Muscle layer of colon (tissue), 2 donors: ENCODE measurements around the gene ARHGEF19.

ENCODE experiments used
- H3K27ac ChIP-seq: one replicate; pipeline ENCODE4 v1.7.0; 2013; ENCODE audit warnings: low read depth, mild to moderate bottlenecking, low read length, moderate library complexity
- H3K27me3 ChIP-seq, 2 donors: one replicate each; pipeline ENCODE4 v1.7.0; 2013; ENCODE audit warnings: low read length in 2 of 2, mild to moderate bottlenecking in 2 of 2; ENCODE audit not compliant: insufficient read depth in 2 of 2, control insufficient read depth in 1 of 2
- H3K36me3 ChIP-seq: one replicate; pipeline ENCODE4 v1.7.0; 2013; ENCODE audit warnings: mild to moderate bottlenecking, low read length; ENCODE audit not compliant: insufficient read depth
- H3K4me1 ChIP-seq: one replicate; pipeline ENCODE4 v1.7.0; 2013; ENCODE audit warnings: mild to moderate bottlenecking, low read length; ENCODE audit not compliant: insufficient read depth
- H3K4me3 ChIP-seq, 2 donors: one replicate each; pipeline ENCODE4 v1.7.0; 2013; ENCODE audit warnings: low read length in 2 of 2, low read depth in 1 of 2, mild to moderate bottlenecking in 1 of 2, moderate library complexity in 1 of 2
- H3K9ac ChIP-seq: one replicate; pipeline ENCODE4 v1.7.0; 2013; ENCODE audit warnings: low read length
- H3K9me3 ChIP-seq: one replicate; pipeline ENCODE4 v1.7.0; 2013; ENCODE audit warnings: mild to moderate bottlenecking, low read length
- donor health status: abdominal sarcoma.
- donor health status: Adenocarcinoma of cecum.

ARHGEF19 gene

GRCh38 chr1:16148329-16149092 lies 63.9 kb downstream of the ARHGEF19 start:
- H3K4me3 ChIP-seq = no peak overlapping the region
- H3K27me3 ChIP-seq = no peaks in the 10 kb centered on the region
- peaks cover 46% of the 10 kb centered on the region for H3K4me1 ChIP-seq
- no peak overlapping the region for H3K27ac ChIP-seq
- peaks cover 6% of the 10 kb centered on the region for H3K36me3 ChIP-seq
- H3K9me3 ChIP-seq = no peaks in the 10 kb centered on the region
- no peak overlapping the region for H3K9ac ChIP-seq
